Cardiac septum (tissue), 1 donor: ENCODE data around the gene KLRC1. TPM values are rescaled to one million over a fixed set of nuclear protein-coding genes. Genes with fewer than 3 reads are reported as not detected.
"Not testable (repeated sequence)": the region's sequence is repeated elsewhere in the genome, so short reads cannot be mapped to it uniquely, and the experiment has no call there.

Source experiments
- DNase-seq: peaks from one replicate; pipeline ENCODE4 v3.0.0-alpha.2; 2020; ENCODE audit warnings: low spot score
- intact Hi-C: fragments of 100-400 bp; cut with DNase I; formaldehyde crosslinking; loops from one replicate; pipeline ENCODE4 v1.14.0; 2022
- total RNA-seq: library from RNA; stranded (reverse); fragmentation: NEBNext Ultra II Directional; extraction: Animal tissue kit (Norgen Biotek cat#: 25700); gene quantifications from one replicate; pipeline ENCODE4 v1.2.1, GENCODE V29; 2021
- donor health status: DM: no; HTN: no; CAD: no.

The KLRC1 gene
- total RNA-seq, 1 donor from 2014 or later: 0.16 TPM

GRCh38 chr12:10424260-10424899 lies 28.8 kb downstream of the KLRC1 start:
- DNase-seq, intact Hi-C loops: not testable (repeated sequence)

DNA sequence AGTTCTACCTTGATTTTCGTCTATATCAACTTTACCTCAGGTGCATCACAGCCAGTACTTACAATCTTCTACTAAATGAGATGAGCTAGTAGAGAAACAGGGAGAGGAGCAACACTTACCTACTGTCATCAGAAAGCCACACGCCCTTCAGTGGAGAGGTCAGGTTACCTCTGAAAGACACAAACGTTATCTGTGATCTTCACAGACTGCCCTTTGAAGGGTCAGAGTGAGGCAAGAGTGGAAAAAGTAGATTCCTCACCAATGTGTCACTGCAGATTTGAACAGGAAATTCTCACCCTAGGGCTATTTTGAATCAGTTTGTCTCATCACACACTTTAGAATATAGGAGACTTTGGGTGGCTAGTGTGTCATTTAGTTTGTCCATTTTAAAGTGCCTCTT lies 31.0 kb downstream of the KLRC1 start:
- intact Hi-C loops, DNase-seq: not testable (repeated sequence)

GRCh38 chr12:10420334-10420733 lies 32.8 kb downstream of the KLRC1 start, which contains the start of gene KLRC3:
TSS of gene KLRC3 (minus strand) at chr12:10420595. CDS start at chr12:10420550, 45 bp downstream.
- DNase-seq, intact Hi-C loops: not testable (repeated sequence)

- intact Hi-C loops: no loop called here
- no peak for DNase-seq
Measured at GRCh38 chr12:10409392-10409791, 43.8 kb downstream of the KLRC1 start, which contains the start of gene KLRC4. TSS of gene KLRC4 (minus strand) at chr12:10409757. CDS start at chr12:10409575, 182 bp downstream.

DNA sequence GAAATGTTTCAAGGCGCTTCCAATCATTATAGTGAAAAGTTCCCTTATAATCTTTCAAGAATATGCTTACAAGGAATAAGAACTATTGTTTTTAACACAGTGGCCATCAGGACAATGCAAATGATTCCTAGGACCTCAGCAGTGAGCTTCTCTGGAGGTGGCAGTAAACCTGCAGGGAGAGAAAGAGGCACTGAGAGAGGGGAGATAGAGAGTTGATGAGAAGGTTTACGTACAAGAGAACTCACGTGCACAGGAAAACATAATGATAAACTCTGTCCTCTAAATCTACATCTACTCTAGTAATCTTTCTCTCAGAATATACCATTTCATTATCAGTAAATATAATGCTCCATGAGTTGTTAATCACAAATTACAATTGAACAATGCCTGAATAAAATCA lies 44.3 kb downstream of the KLRC1 start:
- intact Hi-C loops: no loop called here
- no peak for DNase-seq

GRCh38 chr12:10406725-10407124 lies 46.5 kb downstream of the KLRC1 start:
- no peak for DNase-seq
- intact Hi-C loops: no loop called here

DNA sequence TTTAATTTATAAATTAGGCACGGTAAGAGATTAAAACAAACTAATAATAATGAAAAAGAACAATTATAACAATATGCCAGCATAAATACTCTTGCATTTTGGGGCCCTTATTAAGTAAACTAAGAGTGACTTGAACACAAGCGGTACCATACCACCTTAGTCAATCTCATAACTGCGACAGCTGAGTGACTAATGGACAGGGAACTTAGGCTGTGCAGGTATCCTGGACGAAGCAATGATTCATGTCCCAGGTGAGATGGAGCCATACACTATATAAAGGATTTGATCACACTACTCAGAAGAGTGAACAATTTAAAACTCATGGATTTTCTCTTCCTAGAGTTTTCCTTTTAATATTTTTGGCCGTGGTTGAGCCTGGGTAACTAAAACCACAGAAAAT lies 47.9 kb downstream of the KLRC1 start:
- intact Hi-C loops: no loop called here
- DNase-seq: no peak

DNA sequence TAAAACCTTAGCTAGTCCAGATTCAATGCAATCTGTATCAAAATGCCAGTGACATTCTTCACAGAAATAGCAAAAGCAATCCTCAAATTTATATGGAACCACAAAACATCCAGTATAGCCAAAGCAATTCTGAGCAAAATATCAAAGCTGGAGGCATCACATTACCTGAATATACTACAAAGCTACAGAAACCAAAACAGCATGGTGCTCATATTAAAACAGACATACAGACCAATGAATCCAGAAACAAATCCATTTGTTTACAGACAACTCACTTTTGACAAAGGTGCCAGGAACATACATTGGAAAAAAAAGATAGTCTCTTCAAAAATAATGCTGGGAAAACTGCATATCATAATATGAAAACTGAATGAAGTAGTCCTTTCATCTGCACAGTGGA lies 48.4 kb downstream of the KLRC1 start:
- DNase-seq: no peak
- intact Hi-C loops: no loop called here

GRCh38 chr12:10400829-10401228 lies 52.3 kb downstream of the KLRC1 start:
- intact Hi-C loops: no loop called here
- no peak for DNase-seq

DNA sequence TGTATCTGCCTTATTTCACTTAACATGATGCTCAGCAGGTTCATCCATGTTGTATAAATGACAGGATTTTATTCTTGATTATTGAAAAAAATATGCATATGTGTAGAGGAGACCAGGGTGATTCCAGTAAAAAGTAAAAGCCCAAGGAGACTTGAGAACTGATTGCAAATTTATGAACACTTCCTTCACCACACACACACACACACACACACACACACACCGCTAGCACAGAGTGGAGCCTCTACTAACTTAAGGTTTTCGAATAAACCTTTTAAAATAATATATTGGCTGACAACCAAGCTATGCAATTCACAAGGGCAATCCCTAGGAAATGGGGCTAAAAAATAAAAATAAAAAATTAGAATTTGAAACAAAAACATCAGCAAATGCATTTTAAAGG lies 55.0 kb downstream of the KLRC1 start:
- intact Hi-C loops: no loop called here
- DNase-seq: no peak

GRCh38 chr12:10397296-10397695 lies 55.9 kb downstream of the KLRC1 start:
- no peak for DNase-seq
- intact Hi-C loops: no loop called here

- intact Hi-C loops, DNase-seq: not testable (repeated sequence)
Measured at GRCh38 chr12:10396176-10396575, 57.0 kb downstream of the KLRC1 start.

Other genes starting within 250 kb of the KLRC1 start
- gene GABARAPL1, start 240.5 kb downstream of the KLRC1 start, total RNA-seq: 280 TPM
- 1.1 TPM for gene KLRD1, start 145.5 kb downstream of the KLRC1 start, total RNA-seq
- 0.19 TPM for gene KLRK1, start 63.3 kb downstream of the KLRC1 start, total RNA-seq
- not detected for gene KLRC4, start 43.6 kb downstream of the KLRC1 start, total RNA-seq
- gene KLRC3, start 32.8 kb downstream of the KLRC1 start, total RNA-seq: not detected
- not detected for gene KLRC2, start 17.4 kb downstream of the KLRC1 start, total RNA-seq
- 0.62 TPM for gene EIF2S3B, start 52.5 kb upstream of the KLRC1 start, total RNA-seq
- gene MAGOHB, start 160.2 kb upstream of the KLRC1 start, total RNA-seq: 11.7 TPM
- 0.16 TPM for gene STYK1, start 220.7 kb upstream of the KLRC1 start, total RNA-seq